ENCODE measurements around the gene FAM118A.
"Not testable (repeated sequence)": the region's sequence is repeated elsewhere in the genome, so short reads cannot be mapped to it uniquely, and the experiment has no call there.

Gene FAM118A

DNA sequence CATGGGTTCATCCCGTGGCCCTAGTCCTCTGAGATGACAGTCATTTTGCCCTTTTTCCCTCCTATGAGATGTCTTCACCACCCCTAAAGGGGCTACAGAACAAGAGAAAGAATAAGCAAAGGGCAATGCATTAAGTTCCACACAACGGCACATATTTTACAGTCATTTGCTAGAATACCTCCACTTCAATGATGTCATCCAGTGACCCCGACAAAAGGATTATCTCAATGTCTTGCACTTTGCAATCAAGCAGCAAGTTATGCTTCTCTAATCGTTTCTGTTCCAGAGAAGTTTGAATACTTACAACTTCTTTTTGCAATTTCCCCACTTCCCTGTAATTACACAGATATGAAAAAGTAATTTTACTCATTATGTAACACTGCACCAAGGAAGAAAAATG is 49.9 kb downstream of the FAM118A start:
- in situ Hi-C loops (cut with MboI; ENCODE audit: low sequenced_read_pairs), result no loop called here

DNA sequence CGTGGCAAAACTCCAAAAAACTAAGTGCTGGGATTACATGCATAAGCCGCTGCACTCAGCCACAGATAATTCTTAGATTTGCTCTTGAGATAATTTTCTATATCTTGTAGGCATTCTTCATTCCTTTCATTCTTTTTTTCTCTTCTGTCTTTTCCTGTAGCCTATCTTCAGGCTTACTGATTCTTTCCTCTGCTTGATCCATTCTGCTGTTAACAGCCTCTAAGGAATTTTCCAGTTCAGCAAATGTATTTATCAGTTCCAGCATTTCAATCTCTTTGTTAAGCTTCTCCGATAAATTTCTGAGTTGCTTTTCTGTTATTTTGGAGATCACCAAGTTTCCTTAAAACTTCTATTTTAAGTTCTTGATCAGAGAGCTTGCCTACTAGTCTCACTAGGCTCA is 57.0 kb downstream of the FAM118A start:
- in situ Hi-C loops (cut with MboI; ENCODE audit: low sequenced_read_pairs), result no loop called here

DNA sequence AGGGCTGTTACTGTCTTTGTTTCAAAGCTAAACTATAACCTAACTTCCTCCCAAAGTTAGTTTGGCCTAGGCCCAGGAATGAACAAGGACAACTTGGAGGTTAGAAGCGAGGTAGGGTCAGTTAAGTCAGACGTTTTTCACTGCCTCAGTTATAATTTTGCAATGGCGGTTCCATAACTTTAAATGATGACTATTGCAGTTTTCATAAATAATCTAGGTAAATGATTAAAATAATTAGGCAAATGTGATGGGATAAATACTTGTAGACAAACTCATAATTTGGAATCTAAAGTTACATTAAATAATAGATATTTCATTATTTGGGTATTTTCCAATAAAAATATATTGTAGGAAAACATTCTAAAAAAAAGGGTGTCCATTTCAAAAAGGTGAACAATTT is 63.9 kb downstream of the FAM118A start:
- in situ Hi-C loops (cut with MboI; ENCODE audit: low sequenced_read_pairs), result not testable (repeated sequence)

DNA sequence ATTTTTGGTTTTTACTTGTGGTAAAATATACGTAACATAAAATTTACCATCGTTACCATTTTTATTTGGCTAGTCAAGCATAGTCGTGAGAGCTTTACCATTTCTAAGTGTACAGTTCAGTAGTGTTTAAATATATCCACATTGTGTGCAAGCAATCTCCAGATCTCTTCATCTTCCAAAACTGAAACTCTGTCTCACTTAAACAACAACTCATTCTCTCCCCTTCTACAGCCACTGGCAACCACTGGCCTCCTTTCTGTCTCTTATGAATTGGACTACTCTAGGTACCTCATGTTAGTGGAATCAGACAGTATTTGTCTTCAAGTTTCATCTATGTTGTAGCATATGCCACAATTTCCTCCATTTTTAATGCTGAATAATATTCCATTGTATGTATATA is 66.3 kb downstream of the FAM118A start:
- in situ Hi-C loops (cut with MboI; ENCODE audit: low sequenced_read_pairs), result no loop called here

DNA sequence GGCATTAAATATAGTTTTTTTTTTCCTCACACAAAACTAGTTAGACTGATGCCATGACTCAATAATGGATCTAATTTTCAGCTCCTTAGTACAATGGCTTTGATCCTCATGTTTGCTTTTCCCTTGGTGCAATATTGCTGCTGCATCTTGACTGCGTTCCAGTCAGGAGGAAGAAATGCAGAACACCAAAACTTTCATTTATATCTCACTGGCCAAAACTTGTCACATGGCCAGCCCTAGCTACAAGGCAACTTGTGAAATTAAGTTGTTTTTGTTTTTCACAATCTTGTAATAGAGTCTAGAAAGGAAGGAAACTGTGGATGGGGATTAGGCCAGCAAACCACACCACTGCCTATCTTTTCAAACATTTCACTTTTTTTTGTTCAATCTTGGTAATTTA is 67.0 kb downstream of the FAM118A start:
- in situ Hi-C loops (cut with MboI; ENCODE audit: low sequenced_read_pairs), result no loop called here

DNA sequence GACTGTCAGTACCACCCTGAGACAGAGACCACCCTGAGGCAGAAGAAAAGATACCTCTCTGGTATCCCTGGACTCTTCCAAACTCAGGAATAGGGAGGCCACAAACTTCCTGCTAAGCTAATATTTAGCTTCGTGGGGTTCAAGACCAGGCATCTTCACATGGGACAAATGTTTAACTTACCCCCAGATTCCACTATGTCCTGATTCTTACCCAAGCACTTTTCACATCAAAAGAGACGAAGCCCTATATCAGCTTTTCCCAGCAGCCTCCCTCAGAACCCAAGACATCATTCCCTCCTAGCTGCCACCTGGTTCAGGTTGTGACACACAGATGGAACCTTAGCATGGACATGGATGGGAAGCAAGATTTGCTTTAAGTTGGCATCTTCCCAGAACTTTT is 71.6 kb downstream of the FAM118A start:
- in situ Hi-C loops (cut with MboI; ENCODE audit: low sequenced_read_pairs), result no loop called here

DNA sequence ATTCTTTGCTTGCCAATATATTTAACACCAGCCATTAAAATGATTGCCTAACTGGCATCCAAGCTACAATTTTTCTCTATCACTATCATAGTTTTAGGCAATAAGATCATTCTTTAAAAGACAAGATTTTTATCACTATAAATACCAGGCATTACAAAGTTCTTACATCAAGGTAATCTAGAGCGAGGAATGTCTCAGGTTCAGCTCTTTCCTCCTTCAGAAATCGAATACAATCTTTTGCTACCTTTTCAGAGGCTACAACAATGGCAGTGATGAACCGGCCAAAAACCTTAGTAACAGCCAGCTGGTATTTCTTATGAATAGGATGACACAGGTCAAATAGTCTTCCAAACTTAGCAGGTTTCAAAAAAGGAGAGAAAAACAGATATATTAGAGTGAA is 79.8 kb downstream of the FAM118A start:
- in situ Hi-C loops (cut with MboI; ENCODE audit: low sequenced_read_pairs), result no loop called here
